Gastrocnemius medialis (tissue), 4 donors: ENCODE results near the gene ZNF710. TPM values are rescaled to one million over a fixed set of nuclear protein-coding genes. Genes with fewer than 3 reads are reported as not detected.
A peak's percentile ranks its signal among the peaks of the same experiment; 100 is the strongest.

Experiments used
- ATAC-seq, 2 donors: fragments of 150-250 bp; one replicate each; pipeline ENCODE4 v1.9.1; 2016
- DNase-seq, 2 donors: peaks; one replicate each; pipeline ENCODE4 v3.0.0-alpha.2; 2019
- H3K27ac ChIP-seq, 4 donors: fragments of 200-600 bp; sonication (generic); 1 replicate in 1 of 4; 2 replicates in 3 of 4; pipeline ENCODE4 v1.5.1; 2016 to 2018; ENCODE audit warnings: mild to moderate bottlenecking in 2 of 4, moderate library complexity in 1 of 4
- H3K27me3 ChIP-seq, 3 donors: fragments of 200-600 bp; sonication (generic) in 2 of 3; 1 replicate in 1 of 3; 2 replicates in 2 of 3; pipeline versions ENCODE4 v1.5.1 to v1.6.0; 2016 to 2019; ENCODE audit warnings: mild to moderate bottlenecking in 1 of 3, moderate library complexity in 1 of 3
- H3K36me3 ChIP-seq, 2 donors: fragments of 200-600 bp; sonication (generic) in 1 of 2; one replicate each; pipeline ENCODE4 v1.5.1; 2017 to 2018
- H3K4me1 ChIP-seq, 2 donors: fragments of 200-600 bp; sonication (generic) in 1 of 2; one replicate each; pipeline ENCODE4 v1.5.1; 2016 to 2017; ENCODE audit warnings: mild to moderate bottlenecking in 2 of 2
- H3K4me3 ChIP-seq, 4 donors: fragments of 200-600 bp; sonication (generic) in 3 of 4; 1 replicate in 1 of 4; 2 replicates in 3 of 4; pipeline ENCODE4 v1.5.1; 2016 to 2019; ENCODE audit warnings: mild to moderate bottlenecking in 2 of 4
- H3K9me3 ChIP-seq, 3 donors: fragments of 200-600 bp; sonication (generic) in 2 of 3; 1 replicate in 1 of 3; 2 replicates in 2 of 3; pipeline ENCODE4 v1.5.1; 2016 to 2019
- POLR2A ChIP-seq, 2 donors: fragments of 450-650 bp; IDR thresholded peaks; one replicate each; pipeline ENCODE4 v1.6.1; 2017; ENCODE audit warnings: antibody characterized with exemption in 2 of 2, mild to moderate bottlenecking in 2 of 2, moderate library complexity in 2 of 2
- in situ Hi-C, 4 donors: fragments of 200-750 bp; cut with MboI; loops; one replicate each; pipeline versions ENCODE4 v1.15.0 to v1.8.0; 2017; ENCODE audit warnings: low sequenced_read_pairs in 4 of 4
- intact Hi-C: fragments of 100-400 bp; cut with DNase I; formaldehyde crosslinking; loops from one replicate; pipeline ENCODE4 v1.15.1; 2023; ENCODE audit warnings: low total_unique reads
- total RNA-seq, 4 donors: library from RNA; depleted of rRNA; stranded (reverse); fragments of >200 nt; gene quantifications; one replicate each; pipeline versions ENCODE4 v1.1.0 to v1.2.3, GENCODE V29; 2016
- TF ChIP-seq, protein P1 (sequence below), 5 experiments: fragments of 450-650 bp in 3 of 5; fragments of 200-600 bp in 2 of 5; sonication (generic) in 2 of 5; IDR thresholded peaks in 4 of 5; conservative IDR thresholded peaks in 1 of 5; 1 replicate in 4 of 5; 2 replicates in 1 of 5; pipeline ENCODE4 v1.5.1; 2016 to 2019; ENCODE audit warnings: antibody characterized with exemption in 5 of 5, mild to moderate bottlenecking in 3 of 5, moderate library complexity in 3 of 5

Gene ZNF710
- total RNA-seq, 4 donors from 2014 or later: 2.6 to 5.4 (median 3.2) TPM

DNA sequence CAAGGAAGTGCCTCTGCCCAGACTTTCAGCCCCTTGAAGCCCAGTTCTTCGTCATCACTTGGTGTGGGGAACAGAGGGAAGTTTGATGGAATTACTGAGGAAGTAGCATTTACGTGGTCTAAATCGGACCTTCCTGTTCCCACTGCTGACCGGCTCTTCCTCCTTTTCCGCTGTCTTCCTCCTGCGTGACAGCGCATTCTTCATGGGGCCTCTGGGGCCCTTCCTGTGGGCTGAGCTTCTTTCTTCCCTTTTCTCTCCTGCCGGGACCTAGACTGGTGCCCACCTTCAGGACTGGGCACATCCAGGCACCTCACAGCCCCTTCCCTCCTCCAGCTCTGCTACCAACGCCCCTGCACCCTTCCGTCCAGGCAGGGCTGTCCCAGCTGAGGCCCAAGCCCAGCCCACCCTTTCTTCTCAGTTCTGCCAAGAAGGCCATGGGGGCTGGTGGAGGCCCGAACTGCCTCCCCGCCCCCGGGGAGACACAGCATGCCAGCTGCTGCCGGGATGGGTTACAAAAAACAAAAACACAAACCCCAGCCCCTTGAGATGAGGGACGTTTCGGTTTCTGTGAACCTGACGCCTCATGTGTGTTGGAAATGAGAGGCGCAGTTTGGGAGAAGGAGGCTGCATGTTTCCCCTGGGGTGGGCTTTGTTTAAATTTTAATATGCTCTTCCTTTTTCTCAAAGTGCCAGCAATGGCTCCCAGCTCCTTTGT, 19.1 kb downstream of the ZNF710 start:
- H3K36me3 ChIP-seq: no peaks in the 10 kb centered on the region
- peak overlapping the region in 2 of 4 donors; percentile 21 to 37 for H3K27ac ChIP-seq
- DNase-seq (peak in 1 of 2 donors; percentile 29), ATAC-seq (peak in 1 of 2 donors; percentile 33)
- H3K9me3 ChIP-seq: no peaks in the 10 kb centered on the region
- H3K4me3 ChIP-seq: no peak overlapping the region
- in situ Hi-C loops (no loop called here), intact Hi-C loops (no loop called here)
- peaks cover 5 to 6% of the 10 kb centered on the region in 2 donors for H3K4me1 ChIP-seq
- TF ChIP-seq, protein P1, sequence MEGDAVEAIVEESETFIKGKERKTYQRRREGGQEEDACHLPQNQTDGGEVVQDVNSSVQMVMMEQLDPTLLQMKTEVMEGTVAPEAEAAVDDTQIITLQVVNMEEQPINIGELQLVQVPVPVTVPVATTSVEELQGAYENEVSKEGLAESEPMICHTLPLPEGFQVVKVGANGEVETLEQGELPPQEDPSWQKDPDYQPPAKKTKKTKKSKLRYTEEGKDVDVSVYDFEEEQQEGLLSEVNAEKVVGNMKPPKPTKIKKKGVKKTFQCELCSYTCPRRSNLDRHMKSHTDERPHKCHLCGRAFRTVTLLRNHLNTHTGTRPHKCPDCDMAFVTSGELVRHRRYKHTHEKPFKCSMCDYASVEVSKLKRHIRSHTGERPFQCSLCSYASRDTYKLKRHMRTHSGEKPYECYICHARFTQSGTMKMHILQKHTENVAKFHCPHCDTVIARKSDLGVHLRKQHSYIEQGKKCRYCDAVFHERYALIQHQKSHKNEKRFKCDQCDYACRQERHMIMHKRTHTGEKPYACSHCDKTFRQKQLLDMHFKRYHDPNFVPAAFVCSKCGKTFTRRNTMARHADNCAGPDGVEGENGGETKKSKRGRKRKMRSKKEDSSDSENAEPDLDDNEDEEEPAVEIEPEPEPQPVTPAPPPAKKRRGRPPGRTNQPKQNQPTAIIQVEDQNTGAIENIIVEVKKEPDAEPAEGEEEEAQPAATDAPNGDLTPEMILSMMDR (IDR thresholded peaks at IDR 0.05 in 4 of 5, conservative IDR thresholded peaks at IDR 0.05 in 1 of 5): no peak
- TF ChIP-seq POLR2A (IDR thresholded peaks at IDR 0.05): no peak
- H3K27me3 ChIP-seq: no peaks in the 10 kb centered on the region

DNA sequence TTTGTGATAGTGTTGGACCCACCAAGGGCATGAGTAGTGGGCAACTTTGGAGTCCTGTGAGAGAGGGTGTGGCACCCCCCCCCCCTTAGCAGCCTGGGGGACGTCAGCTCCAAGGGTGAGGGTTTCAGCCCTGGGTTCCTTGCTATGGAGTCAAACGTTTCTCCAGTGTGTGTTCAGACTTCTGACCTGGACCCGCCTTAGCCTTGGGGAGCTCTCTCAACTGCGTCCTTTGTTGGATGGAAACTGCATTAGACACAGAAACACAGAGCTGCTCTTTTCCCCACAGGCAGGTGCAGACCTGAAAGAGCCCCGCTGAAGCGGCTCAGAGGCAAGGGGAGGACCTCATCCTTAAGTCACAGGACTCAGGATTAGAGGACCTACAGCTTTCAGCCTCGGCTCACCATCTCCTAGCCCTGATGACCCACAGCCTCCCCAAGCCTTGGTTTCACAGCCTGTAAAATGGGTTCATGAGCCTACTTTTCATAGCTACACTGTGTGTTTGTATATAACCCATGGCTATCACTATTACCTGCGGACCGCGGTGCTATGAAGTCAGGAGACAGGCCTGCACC, 19.9 kb downstream of the ZNF710 start:
- TF ChIP-seq, protein P1 (IDR thresholded peaks at IDR 0.05 in 4 of 5, conservative IDR thresholded peaks at IDR 0.05 in 1 of 5): no peak
- no peak for TF ChIP-seq POLR2A (IDR thresholded peaks at IDR 0.05)
- no peak overlapping the region for H3K27ac ChIP-seq
- H3K4me1 ChIP-seq: peaks cover 5 to 6% of the 10 kb centered on the region in 2 donors
- ATAC-seq (no peak), DNase-seq (no peak)
- no peak overlapping the region for H3K4me3 ChIP-seq
- no peaks in the 10 kb centered on the region for H3K27me3 ChIP-seq
- in situ Hi-C loops: no loop called here
- H3K36me3 ChIP-seq: no peaks in the 10 kb centered on the region
- intact Hi-C loops: no loop called here
- H3K9me3 ChIP-seq: no peaks in the 10 kb centered on the region

DNA sequence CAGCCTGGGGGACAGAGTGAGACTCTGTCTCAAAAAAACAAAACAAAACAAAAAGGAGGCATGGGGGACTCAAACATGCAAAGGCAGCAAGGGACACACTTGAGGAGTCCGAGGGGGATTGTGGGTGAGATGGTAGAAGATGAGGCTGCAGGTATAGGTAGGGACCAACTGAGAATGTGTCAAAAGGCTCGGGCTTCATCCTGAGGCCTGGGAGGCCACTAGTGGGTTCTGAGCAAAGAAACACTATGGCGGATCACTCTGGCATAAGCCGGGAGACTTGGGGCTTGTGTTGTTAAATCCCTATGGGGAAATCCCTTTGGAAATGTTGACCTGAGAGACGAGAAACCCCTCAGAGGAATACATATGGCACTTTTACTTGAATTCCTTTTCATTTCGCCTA, 21.2 kb downstream of the ZNF710 start:
- TF ChIP-seq, protein P1 (IDR thresholded peaks at IDR 0.05 in 4 of 5, conservative IDR thresholded peaks at IDR 0.05 in 1 of 5): no peak
- TF ChIP-seq POLR2A (IDR thresholded peaks at IDR 0.05): no peak
- DNase-seq (no peak), ATAC-seq (no peak)
- Histone ChIP-seq H3K4me3 (no peak overlapping the region), H3K36me3 (no peaks in the 10 kb centered on the region), H3K27me3 (no peaks in the 10 kb centered on the region), H3K4me1 (peaks cover 5 to 6% of the 10 kb centered on the region in 2 donors), H3K9me3 (no peaks in the 10 kb centered on the region), H3K27ac (no peak overlapping the region)
- in situ Hi-C loops (no loop called here), intact Hi-C loops (no loop called here)

DNA sequence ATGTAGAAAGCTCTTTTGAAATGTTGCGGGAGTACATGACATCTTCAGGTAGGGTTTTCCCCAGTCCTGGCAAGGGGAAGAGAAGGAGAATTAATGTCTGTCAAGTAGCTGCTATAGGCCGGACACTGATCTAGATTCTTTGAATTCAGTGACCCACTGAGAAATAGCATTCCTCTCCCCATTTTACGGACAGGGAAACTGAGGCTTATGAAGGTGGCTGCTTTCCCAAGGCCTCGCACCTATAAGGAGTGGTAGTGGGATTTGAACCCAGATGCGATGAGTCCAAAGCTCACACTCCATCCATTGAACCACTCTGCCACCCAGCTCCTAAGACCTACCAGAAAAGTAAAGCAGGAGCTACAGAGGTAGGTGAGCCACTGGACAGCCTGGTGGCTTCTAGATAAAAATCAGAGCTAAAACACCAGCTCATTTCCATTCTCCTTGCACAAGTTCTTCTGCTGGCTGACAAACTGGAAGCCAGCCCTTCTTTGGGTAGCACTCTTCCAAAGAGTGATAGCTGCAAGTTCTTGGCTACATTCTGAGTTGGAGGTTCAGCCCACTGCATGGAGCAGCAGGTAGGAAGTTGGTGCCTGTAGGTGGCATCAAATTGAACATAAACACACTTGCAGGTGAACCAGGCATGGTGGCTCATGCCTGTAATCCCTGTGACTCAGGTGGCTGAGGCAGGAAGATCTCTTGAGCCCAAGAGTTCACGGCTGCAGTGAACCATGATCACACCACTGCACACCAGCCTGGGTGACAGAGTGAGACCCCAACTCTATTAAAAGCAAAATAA, 22.0 kb downstream of the ZNF710 start:
- Histone ChIP-seq H3K36me3 (no peaks in the 10 kb centered on the region), H3K4me1 (peaks cover 5 to 6% of the 10 kb centered on the region in 2 donors), H3K27me3 (no peaks in the 10 kb centered on the region), H3K9me3 (no peaks in the 10 kb centered on the region), H3K4me3 (no peak overlapping the region), H3K27ac (no peak overlapping the region)
- TF ChIP-seq, protein P1 (IDR thresholded peaks at IDR 0.05 in 4 of 5, conservative IDR thresholded peaks at IDR 0.05 in 1 of 5): no peak
- TF ChIP-seq POLR2A (IDR thresholded peaks at IDR 0.05): no peak
- in situ Hi-C loops (no loop called here), intact Hi-C loops (no loop called here)
- DNase-seq: no peak
- ATAC-seq: no peak
